K562 (cell line): Measurements from ENCODE around the gene TRIM47. TPM values are rescaled to one million over a fixed set of nuclear protein-coding genes. Genes with fewer than 3 reads are reported as not detected.
A peak's percentile ranks its signal among the peaks of the same experiment; 100 is the strongest.

Source experiments
- ATF1 ChIP-seq, 2 experiments: fragments of 450-650 bp in 1 of 2; IDR thresholded peaks; 2 replicates each; pipeline ENCODE4 v1.6.1; 2016; ENCODE audit warnings: missing compliant biosample characterization in 1 of 2, missing genetic modification characterization in 1 of 2
- COPS2 ChIP-seq: fragments of 450-650 bp; conservative IDR thresholded peaks from 2 replicates; pipeline ENCODE4 v1.6.1; 2016; ENCODE audit warnings: mild to moderate bottlenecking, moderate library complexity
- CREB1 ChIP-seq, 2 experiments: sonication (generic) in 1 of 2; formaldehyde crosslinking in 1 of 2; IDR thresholded peaks; 2 replicates each; pipeline versions ENCODE4 v1.6.1 to v1.8.0; 2012 to 2022; ENCODE audit warnings: inconsistent platforms in 1 of 2, mild to moderate bottlenecking in 1 of 2, missing genetic modification reagents in 1 of 2, moderate library complexity in 1 of 2
- CTCFL ChIP-seq: IDR thresholded peaks from 2 replicates; pipeline ENCODE4 v1.6.1; 2011; ENCODE audit warnings: borderline replicate concordance, low read depth, mild to moderate bottlenecking, moderate library complexity, low read length; ENCODE audit not compliant: insufficient read depth, poor library complexity, severe bottlenecking
- DEAF1 ChIP-seq: fragments of 450-650 bp; formaldehyde crosslinking; IDR thresholded peaks from 2 replicates; pipeline ENCODE4 v1.4.0; 2020; ENCODE audit warnings: mild to moderate bottlenecking, moderate library complexity
- FOXA1 ChIP-seq: fragments of 450-650 bp; IDR thresholded peaks from 2 replicates; pipeline ENCODE4 v1.6.1; 2016; ENCODE audit warnings: mild to moderate bottlenecking, borderline replicate concordance
- IRF9 ChIP-seq: fragments of 450-650 bp; IDR thresholded peaks from 2 replicates; pipeline ENCODE4 v1.6.1; 2016; ENCODE audit warnings: missing biosample characterization, missing genetic modification characterization
- KAT7 ChIP-seq: sonication (generic); formaldehyde crosslinking; IDR thresholded peaks from 2 replicates; pipeline ENCODE4 v1.8.0; 2022; ENCODE audit warnings: missing genetic modification reagents, mild to moderate bottlenecking, borderline replicate concordance
- KLF6 ChIP-seq: fragments of 250-450 bp; sonication (Bioruptor Pico); IDR thresholded peaks from 2 replicates; pipeline ENCODE4 v1.4.0; 2020; ENCODE audit warnings: mild to moderate bottlenecking, moderate library complexity, borderline replicate concordance
- LCOR ChIP-seq: sonication (generic); formaldehyde crosslinking; IDR thresholded peaks from 2 replicates; pipeline ENCODE4 v1.8.0; 2022; ENCODE audit warnings: mild to moderate bottlenecking, missing genetic modification reagents
- NR2C2 ChIP-seq, 2 experiments: fragments of 200-800 bp in 1 of 2; sonication (Bioruptor generic) in 1 of 2; sonication (generic) in 1 of 2; formaldehyde crosslinking in 1 of 2; IDR thresholded peaks; 2 replicates each; pipeline versions ENCODE4 v1.6.1 to v1.8.0; 2016 to 2022; ENCODE audit warnings: mild to moderate bottlenecking in 1 of 2, missing compliant biosample characterization in 1 of 2, missing genetic modification characterization in 1 of 2, missing genetic modification reagents in 1 of 2
- RBM34 ChIP-seq: fragments of 200-400 bp; formaldehyde crosslinking; IDR thresholded peaks from 2 replicates; pipeline ENCODE4 v1.6.1; 2018; ENCODE audit warnings: low read length, borderline replicate concordance; ENCODE audit not compliant: insufficient read depth
- ZBTB7A ChIP-seq: IDR thresholded peaks from 2 replicates; pipeline ENCODE4 v1.6.1; 2011; ENCODE audit warnings: low read depth, mild to moderate bottlenecking, low read length, moderate library complexity, borderline replicate concordance; ENCODE audit not compliant: control insufficient read depth
- ZC3H8 ChIP-seq: fragments of 450-650 bp; IDR thresholded peaks from 2 replicates; pipeline ENCODE4 v1.6.1; 2017
- ZNF644 ChIP-seq: fragments of 200-800 bp; sonication (Bioruptor generic); IDR thresholded peaks from 2 replicates; pipeline ENCODE4 v1.6.1; 2016; ENCODE audit warnings: low read depth, missing genetic modification characterization, missing compliant biosample characterization
- polyA plus RNA-seq, 8 experiments: library from polyadenylated mRNA; depleted of rRNA in 4 of 8; stranded (reverse) in 5 of 8; unstranded in 3 of 8; fragments of >200 nt; fragmentation: Nextera tagmentation in 2 of 8; fragmentation: Illumina TruSeq in 1 of 8; extraction: Ambion mirVana in 2 of 8; extraction: Trizol in 1 of 8; gene quantifications; 2 replicates each; pipeline versions ENCODE4 v1.2.1 to v1.2.3, GENCODE V29; 2011 to 2014; ENCODE audit warnings: inconsistent platforms in 1 of 8, missing spikeins in 1 of 8
- total RNA-seq, 7 experiments: library from RNA; depleted of rRNA in 6 of 7; stranded (reverse); fragments of >200 nt in 6 of 7; fragmentation: Illumina TruSeq in 2 of 7; extraction: Trizol in 2 of 7; gene quantifications; 2 replicates each; pipeline versions ENCODE4 v1.2.1 to v1.2.3, GENCODE V29; 2011 to 2021; ENCODE audit warnings: low replicate concordance in 1 of 7

Gene TRIM47
- total and polyA plus RNA-seq, 9 of the 15 experiments (the other 6 are each of a cell fraction or from before 2014, with no cell fraction given): 0.56 to 6.1 (median 3.2) TPM

- TF ChIP-seq CTCFL: no peak
- TF ChIP-seq COPS2: no peak
- no peak for TF ChIP-seq RBM34
- TF ChIP-seq LCOR (CRISPR knock-in tag): no peak
- no peak for TF ChIP-seq IRF9 (tag)
- TF ChIP-seq CREB1 (IDR thresholded peaks at IDR 0.05): 0 out of 2 replicates have a peak, but pooled peaks have one; percentile 27
- TF ChIP-seq CREB1 (CRISPR knock-in tag; IDR thresholded peaks at IDR 0.05): no peak; the same call in 1 of the 2 replicates
- TF ChIP-seq KAT7 (CRISPR knock-in tag): peak; percentile 59; the same call in 1 of the 2 replicates
- no peak for TF ChIP-seq FOXA1
- TF ChIP-seq ZNF644 (tag): peak; percentile 73; the same call in 1 of the 2 replicates
- no peak; the same call in 1 of the 2 replicates for TF ChIP-seq ZBTB7A
- TF ChIP-seq DEAF1 (CRISPR knock-in tag): no peak
- no peak; the same call in 1 of the 2 replicates for TF ChIP-seq ATF1 (CRISPR knock-in tag; IDR thresholded peaks at IDR 0.05)
- TF ChIP-seq ATF1 (tag; IDR thresholded peaks at IDR 0.05): peak; percentile 85
- TF ChIP-seq ZC3H8: no peak
- peak; percentile 48 for TF ChIP-seq NR2C2 (CRISPR knock-in tag; IDR thresholded peaks at IDR 0.05)
- peak; percentile 85 for TF ChIP-seq NR2C2 (tag; IDR thresholded peaks at IDR 0.05)
- 0 out of 2 replicates have a peak, but pooled peaks have one; percentile 11 for TF ChIP-seq KLF6 (CRISPR knock-in tag)
Measured at GRCh38 chr17:75843577-75844529, 34.5 kb downstream of the TRIM47 start, which contains the start of gene UNC13D (continued).
